Memory B cell (primary cell): ENCODE data around the gene GLG1.
"Not testable (repeated sequence)": the region's sequence is repeated elsewhere in the genome, so short reads cannot be mapped to it uniquely, and the experiment has no call there.

Experiments
- ATAC-seq: fragments of 150-1000 bp; cut with Tn5 transposase; 2 replicates; pipeline ENCODE4 v1.10.0; 2021; ENCODE audit warnings: low read depth, mild to moderate bottlenecking, moderate library complexity
- DNase-seq, 2 donors: peaks; one replicate each; pipeline ENCODE4 v3.0.0; 2022; ENCODE audit warnings: low spot score in 2 of 2
- H3K27ac Mint-ChIP-seq: one replicate; pipeline ENCODE4 v1.8.0; 2022; ENCODE audit warnings: mild to moderate bottlenecking, moderate library complexity, mixed read lengths
- H3K27me3 Mint-ChIP-seq: one replicate; pipeline ENCODE4 v1.8.0; 2022; ENCODE audit warnings: mixed read lengths
- H3K36me3 Mint-ChIP-seq: one replicate; pipeline ENCODE4 v1.8.0; 2022; ENCODE audit warnings: mild to moderate bottlenecking, mixed read lengths
- H3K4me1 Mint-ChIP-seq: one replicate; pipeline ENCODE4 v1.8.0; 2022; ENCODE audit warnings: mixed read lengths
- H3K4me3 Mint-ChIP-seq: one replicate; pipeline ENCODE4 v1.8.0; 2022; ENCODE audit warnings: mild to moderate bottlenecking, moderate library complexity, mixed read lengths
- H3K9me3 Mint-ChIP-seq: one replicate; pipeline ENCODE4 v1.8.0; 2022; ENCODE audit warnings: mixed read lengths

GLG1 gene

GRCh38 chr16:74410057-74410957, 196.6 kb downstream of the GLG1 start:
- H3K9me3 Mint-ChIP-seq, ATAC-seq, H3K4me3 Mint-ChIP-seq, H3K36me3 Mint-ChIP-seq, H3K27me3 Mint-ChIP-seq, H3K27ac Mint-ChIP-seq, DNase-seq, H3K4me1 Mint-ChIP-seq: not testable (repeated sequence)

- not testable (repeated sequence) for H3K9me3 Mint-ChIP-seq, H3K4me3 Mint-ChIP-seq, DNase-seq, H3K27me3 Mint-ChIP-seq, H3K36me3 Mint-ChIP-seq, H3K4me1 Mint-ChIP-seq, H3K27ac Mint-ChIP-seq, ATAC-seq
Measured at GRCh38 chr16:74409185-74409981, 197.5 kb downstream of the GLG1 start.

GRCh38 chr16:74407362-74407705, 199.6 kb downstream of the GLG1 start:
- H3K4me3 Mint-ChIP-seq, result peak overlapping the region; percentile 37
- ATAC-seq, H3K27me3 Mint-ChIP-seq, H3K4me1 Mint-ChIP-seq, DNase-seq, H3K9me3 Mint-ChIP-seq, H3K27ac Mint-ChIP-seq, H3K36me3 Mint-ChIP-seq: not testable (repeated sequence)

DNA sequence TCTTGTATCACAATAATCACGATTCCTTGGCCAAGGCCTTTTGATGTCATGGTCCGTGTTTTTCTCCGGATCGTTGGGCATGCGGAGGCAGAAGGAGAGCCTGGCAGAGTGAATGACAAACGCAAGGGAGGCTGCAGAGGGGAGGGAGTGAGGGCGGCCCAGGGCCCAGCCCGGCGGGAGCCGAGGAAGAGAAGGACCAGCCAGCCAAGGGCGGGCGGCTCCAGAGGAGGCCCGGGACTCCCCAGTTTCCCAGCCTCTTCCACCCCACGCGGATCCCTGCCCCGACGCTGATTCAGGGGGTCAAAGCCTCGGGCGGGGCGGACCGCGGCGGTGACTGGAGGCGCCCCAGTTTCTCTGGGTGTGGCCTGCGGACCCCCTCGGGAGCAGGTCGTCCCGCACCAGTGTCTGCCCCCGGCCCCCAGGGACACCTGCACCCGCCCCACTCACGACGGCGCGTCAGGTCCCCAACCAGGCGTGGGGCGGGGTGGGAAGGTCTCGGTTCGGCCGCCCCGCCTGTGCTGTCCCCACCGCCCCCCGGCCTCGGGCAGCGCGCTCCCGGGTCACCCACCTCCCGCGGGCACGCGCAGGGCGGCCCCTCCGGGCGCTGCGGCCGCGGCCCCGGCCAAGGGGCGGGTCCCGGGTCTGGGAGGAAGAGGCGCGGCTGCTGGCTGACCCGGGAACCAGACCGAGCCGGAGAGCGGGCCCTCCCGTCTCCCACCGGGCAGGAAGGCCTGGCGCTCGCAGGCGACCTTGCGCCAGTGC, 200.1 kb downstream of the GLG1 start:
- not testable (repeated sequence) for H3K27ac Mint-ChIP-seq, H3K4me3 Mint-ChIP-seq, H3K9me3 Mint-ChIP-seq, H3K36me3 Mint-ChIP-seq, H3K4me1 Mint-ChIP-seq, H3K27me3 Mint-ChIP-seq, DNase-seq
- ATAC-seq, result peak; percentile 66

- not testable (repeated sequence) for H3K27me3 Mint-ChIP-seq, H3K4me1 Mint-ChIP-seq, DNase-seq, H3K9me3 Mint-ChIP-seq, H3K27ac Mint-ChIP-seq, H3K36me3 Mint-ChIP-seq, H3K4me3 Mint-ChIP-seq
- ATAC-seq, result peak; percentile 53
Measured at GRCh38 chr16:74404148-74404933, 202.6 kb downstream of the GLG1 start.

DNA sequence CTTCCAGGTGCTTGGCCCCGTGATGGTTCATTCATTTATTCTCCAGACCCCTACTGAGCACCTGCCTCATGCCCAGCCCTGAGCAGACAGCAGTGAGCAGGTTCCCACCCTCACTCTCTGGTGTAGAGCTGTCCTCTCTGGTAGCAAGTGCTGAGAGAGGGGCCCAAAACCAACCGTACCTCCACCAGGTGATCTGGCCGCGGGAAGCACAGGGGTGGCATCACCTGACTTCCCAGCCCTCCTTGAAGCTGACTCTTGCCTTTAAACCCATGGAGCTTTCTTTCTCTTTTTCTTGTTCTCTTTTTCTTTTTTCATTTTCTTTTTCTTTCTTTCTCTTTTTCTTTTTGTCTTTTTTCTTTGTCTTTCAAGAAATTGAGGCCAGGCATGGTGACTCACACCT, 206.7 kb downstream of the GLG1 start:
- H3K9me3 Mint-ChIP-seq, DNase-seq, H3K27ac Mint-ChIP-seq, H3K36me3 Mint-ChIP-seq, ATAC-seq, H3K4me1 Mint-ChIP-seq, H3K4me3 Mint-ChIP-seq, H3K27me3 Mint-ChIP-seq: not testable (repeated sequence)

DNA sequence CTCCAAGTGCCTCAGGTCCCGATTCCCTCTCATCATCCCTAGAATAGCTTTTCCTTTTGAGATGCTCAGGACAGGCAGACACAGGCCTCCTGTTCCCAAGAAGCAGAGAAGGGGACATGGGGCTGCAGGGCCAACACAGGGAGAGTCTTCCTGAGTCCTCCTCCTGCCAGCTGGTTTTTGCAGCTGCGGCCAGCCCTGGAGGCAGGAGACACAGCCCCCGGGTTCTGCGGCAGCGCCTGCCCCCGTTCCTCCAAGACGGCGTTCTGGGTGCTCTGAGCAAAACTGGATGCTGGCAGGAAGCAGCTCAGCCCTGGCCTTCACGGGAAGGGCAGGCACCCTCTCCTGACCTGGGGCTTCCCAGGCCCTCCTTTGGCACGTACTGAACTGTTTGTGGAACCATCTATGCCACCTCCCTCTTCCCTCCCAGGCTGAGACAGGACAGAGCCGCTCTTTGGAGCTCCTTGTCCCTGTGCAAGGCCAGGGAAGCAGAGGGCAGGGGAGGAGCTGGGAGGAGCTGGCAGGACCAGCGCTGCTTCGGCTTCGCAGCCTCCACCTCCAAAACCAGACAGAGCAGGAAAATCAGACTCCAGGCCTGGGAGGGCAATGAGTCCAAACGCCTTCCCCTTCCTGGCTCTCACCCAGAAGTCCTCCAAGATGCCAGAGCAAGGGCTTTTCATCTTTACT, 208.6 kb downstream of the GLG1 start:
- not testable (repeated sequence) for H3K27me3 Mint-ChIP-seq, H3K9me3 Mint-ChIP-seq, ATAC-seq, H3K27ac Mint-ChIP-seq, H3K4me3 Mint-ChIP-seq, DNase-seq, H3K36me3 Mint-ChIP-seq, H3K4me1 Mint-ChIP-seq
